GM23338 (cell line): ENCODE data around the gene THBS2. TPM values are rescaled to one million over a fixed set of nuclear protein-coding genes. Genes with fewer than 3 reads are reported as not detected.

Experiments used
- ATAC-seq: fragments of 200-7000 bp; cut with Tn5 transposase; 3 replicates; pipeline ENCODE4 v1.9.1; 2020
- DNase-seq: peaks from one replicate; pipeline ENCODE4 v3.0.0-alpha.2; 2015; ENCODE audit warnings: low spot score
- H2AFZ ChIP-seq: fragments of 200-600 bp; sonication (generic); 2 replicates; pipeline ENCODE4 v1.8.0; 2016; ENCODE audit warnings: antibody characterized with exemption, mild to moderate bottlenecking, moderate library complexity
- H3F3A ChIP-seq: fragments of 200-600 bp; sonication (generic); replicated peaks from 2 replicates; pipeline ENCODE4 v1.8.0; 2017; ENCODE audit warnings: antibody characterized with exemption, mixed run types, low read depth
- H3K27ac ChIP-seq: fragments of 200-600 bp; sonication (generic); 2 replicates; pipeline ENCODE4 v1.6.1; 2016; ENCODE audit warnings: low read depth
- H3K27me3 ChIP-seq: fragments of 200-600 bp; sonication (generic); 2 replicates; pipeline ENCODE4 v1.8.0; 2016; ENCODE audit warnings: mild to moderate bottlenecking, mixed run types, moderate library complexity; ENCODE audit not compliant: insufficient read depth
- H3K36me3 ChIP-seq: fragments of 200-600 bp; sonication (generic); 2 replicates; pipeline ENCODE4 v1.8.0; 2016; ENCODE audit warnings: mild to moderate bottlenecking; ENCODE audit not compliant: insufficient read depth
- H3K4me1 ChIP-seq: fragments of 200-600 bp; sonication (generic); 2 replicates; pipeline ENCODE4 v1.8.0; 2016; ENCODE audit warnings: mild to moderate bottlenecking, moderate library complexity; ENCODE audit not compliant: insufficient read depth
- H3K4me2 ChIP-seq: fragments of 200-600 bp; sonication (generic); 2 replicates; pipeline ENCODE4 v1.7.1; 2017; ENCODE audit warnings: mixed run types
- H3K4me3 ChIP-seq: fragments of 200-600 bp; sonication (generic); 2 replicates; pipeline ENCODE4 v1.6.1; 2016; ENCODE audit warnings: mixed run types
- H3K79me2 ChIP-seq: fragments of 200-600 bp; sonication (generic); replicated peaks from 2 replicates; pipeline ENCODE4 v1.8.0; 2017; ENCODE audit warnings: mild to moderate bottlenecking; ENCODE audit not compliant: insufficient read depth
- H3K9me2 ChIP-seq: fragments of 200-600 bp; sonication (generic); 2 replicates; pipeline ENCODE4 v1.8.0; 2017; ENCODE audit not compliant: insufficient read depth
- H4K20me1 ChIP-seq: fragments of 200-600 bp; sonication (generic); replicated peaks from 2 replicates; pipeline ENCODE4 v1.8.0; 2017; ENCODE audit warnings: mild to moderate bottlenecking; ENCODE audit not compliant: insufficient read depth
- H3K27ac Mint-ChIP-seq: 2 replicates; pipeline ENCODE4 v1.8.0; 2020; ENCODE audit warnings: inconsistent platforms, mild to moderate bottlenecking, moderate library complexity, mixed read lengths
- H3K27me3 Mint-ChIP-seq: 3 replicates; pipeline ENCODE4 v1.8.0; 2022; ENCODE audit warnings: low read depth, mild to moderate bottlenecking, moderate library complexity, mixed read lengths, inconsistent platforms; ENCODE audit not compliant: insufficient read depth, poor library complexity
- H3K36me3 Mint-ChIP-seq: 3 replicates; pipeline ENCODE4 v1.8.0; 2021; ENCODE audit warnings: low read depth, mild to moderate bottlenecking, inconsistent platforms, moderate library complexity, mixed read lengths
- H3K4me1 Mint-ChIP-seq: 3 replicates; pipeline ENCODE4 v1.8.0; 2020; ENCODE audit warnings: mild to moderate bottlenecking, inconsistent platforms, mixed read lengths
- H3K4me3 Mint-ChIP-seq: 3 replicates; pipeline ENCODE4 v1.8.0; 2021; ENCODE audit warnings: moderate library complexity, mild to moderate bottlenecking, inconsistent platforms, mixed read lengths
- H3K9me3 Mint-ChIP-seq: 3 replicates; pipeline ENCODE4 v1.8.0; 2020; ENCODE audit warnings: moderate library complexity, mild to moderate bottlenecking, inconsistent platforms, mixed read lengths
- CREB1 ChIP-seq: fragments of 250-450 bp; sonication (Bioruptor Pico); IDR thresholded peaks from 2 replicates; pipeline ENCODE4 v1.5.0; 2020; ENCODE audit warnings: low read depth, mild to moderate bottlenecking, moderate library complexity
- ETS1 ChIP-seq: IDR thresholded peaks from 2 replicates; pipeline ENCODE4 v1.6.1; 2016; ENCODE audit warnings: antibody characterized with exemption
- EZH2 ChIP-seq: fragments of 200-600 bp; sonication (generic); IDR thresholded peaks from one replicate; pipeline ENCODE4 v1.8.0; 2017; ENCODE audit warnings: antibody characterized with exemption, mild to moderate bottlenecking, low read depth; ENCODE audit not compliant: unreplicated experiment
- EZH2phosphoT487 ChIP-seq: fragments of 200-600 bp; sonication (generic); IDR thresholded peaks from one replicate; pipeline ENCODE4 v1.8.1; 2018; ENCODE audit warnings: antibody characterized with exemption; ENCODE audit not compliant: unreplicated experiment
- JUNB ChIP-seq: IDR thresholded peaks from one replicate; pipeline ENCODE4 v1.6.1; 2016; ENCODE audit warnings: antibody characterized with exemption; ENCODE audit not compliant: unreplicated experiment
- NANOG ChIP-seq: IDR thresholded peaks from 2 replicates; pipeline ENCODE4 v1.6.1; 2016; ENCODE audit warnings: antibody characterized with exemption, borderline replicate concordance
- POLR2AphosphoS5 ChIP-seq: IDR thresholded peaks from 2 replicates; pipeline ENCODE4 v1.6.1; 2016; ENCODE audit warnings: antibody characterized with exemption, low read depth
- STAT1 ChIP-seq: IDR thresholded peaks from one replicate; pipeline ENCODE4 v1.6.1; 2016; ENCODE audit warnings: antibody characterized with exemption; ENCODE audit not compliant: unreplicated experiment
- ZNF114 ChIP-seq: fragments of 250-450 bp; sonication (Bioruptor Pico); IDR thresholded peaks from 2 replicates; pipeline ENCODE4 v1.5.0; 2020; ENCODE audit warnings: mild to moderate bottlenecking, moderate library complexity
- ZNF331 ChIP-seq: fragments of 250-450 bp; sonication (Bioruptor Pico); IDR thresholded peaks from 2 replicates; pipeline ENCODE4 v1.5.0; 2020; ENCODE audit warnings: low read depth, mild to moderate bottlenecking, moderate library complexity
- ZNF462 ChIP-seq: fragments of 250-450 bp; sonication (Bioruptor Pico); IDR thresholded peaks from 2 replicates; pipeline ENCODE4 v1.5.0; 2020; ENCODE audit warnings: mild to moderate bottlenecking, moderate library complexity
- polyA plus RNA-seq: library from polyadenylated mRNA; unstranded; fragments of >200 nt; fragmentation: Nextera tagmentation; extraction: Ambion mirVana; gene quantifications from 2 replicates; pipeline ENCODE4 v1.2.1, GENCODE V29; 2016
- total RNA-seq: library from RNA; depleted of rRNA; stranded (reverse); fragments of >200 nt; shearing (Covaris generic); gene quantifications from 2 replicates; pipeline ENCODE4 v1.2.3, GENCODE V29; 2014
- TF ChIP-seq, protein P1 (sequence below): IDR thresholded peaks from one replicate; pipeline ENCODE4 v1.6.1; 2018; ENCODE audit warnings: antibody characterized with exemption; ENCODE audit not compliant: unreplicated experiment
- TF ChIP-seq, protein P2 (sequence below), 2 experiments: fragments of 200-600 bp in 1 of 2; sonication (generic) in 1 of 2; conservative IDR thresholded peaks; 2 replicates each; pipeline versions ENCODE4 v1.5.1 to v1.6.1; 2016 to 2017; ENCODE audit warnings: antibody characterized with exemption in 2 of 2, low read depth in 2 of 2, mild to moderate bottlenecking in 2 of 2, moderate library complexity in 1 of 2

The THBS2 gene
- total and polyA plus RNA-seq, 2 experiments from 2014 or later: 7.9 to 44.7 TPM

DNA sequence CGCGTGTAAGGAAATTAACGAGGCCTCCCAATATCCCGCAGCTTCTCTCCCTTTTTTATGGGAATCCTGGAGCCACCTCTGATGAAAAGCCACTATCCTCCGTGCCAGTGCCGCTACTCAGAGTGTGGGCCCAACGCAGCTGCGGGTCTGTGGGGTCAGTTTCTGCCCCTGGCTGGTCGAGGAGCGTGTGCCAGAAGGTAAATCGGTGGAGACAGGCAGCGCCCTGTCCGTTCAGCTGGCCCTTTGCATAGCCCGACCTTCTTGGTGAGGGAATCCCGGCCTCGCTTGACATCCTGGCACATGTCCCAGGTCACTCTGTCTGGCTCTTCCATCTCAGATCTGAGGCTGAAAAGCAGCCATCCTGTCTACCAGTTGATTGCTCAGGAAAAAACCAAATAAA is 4.6 kb downstream of the THBS2 start:
- no peak for TF ChIP-seq ZNF114 (CRISPR knock-in tag)
- no peak for TF ChIP-seq ZNF331
- no peak for TF ChIP-seq CREB1
- TF ChIP-seq EZH2phosphoT487: no peak
- TF ChIP-seq NANOG: no peak
- no peak for TF ChIP-seq EZH2
- TF ChIP-seq, protein P1, sequence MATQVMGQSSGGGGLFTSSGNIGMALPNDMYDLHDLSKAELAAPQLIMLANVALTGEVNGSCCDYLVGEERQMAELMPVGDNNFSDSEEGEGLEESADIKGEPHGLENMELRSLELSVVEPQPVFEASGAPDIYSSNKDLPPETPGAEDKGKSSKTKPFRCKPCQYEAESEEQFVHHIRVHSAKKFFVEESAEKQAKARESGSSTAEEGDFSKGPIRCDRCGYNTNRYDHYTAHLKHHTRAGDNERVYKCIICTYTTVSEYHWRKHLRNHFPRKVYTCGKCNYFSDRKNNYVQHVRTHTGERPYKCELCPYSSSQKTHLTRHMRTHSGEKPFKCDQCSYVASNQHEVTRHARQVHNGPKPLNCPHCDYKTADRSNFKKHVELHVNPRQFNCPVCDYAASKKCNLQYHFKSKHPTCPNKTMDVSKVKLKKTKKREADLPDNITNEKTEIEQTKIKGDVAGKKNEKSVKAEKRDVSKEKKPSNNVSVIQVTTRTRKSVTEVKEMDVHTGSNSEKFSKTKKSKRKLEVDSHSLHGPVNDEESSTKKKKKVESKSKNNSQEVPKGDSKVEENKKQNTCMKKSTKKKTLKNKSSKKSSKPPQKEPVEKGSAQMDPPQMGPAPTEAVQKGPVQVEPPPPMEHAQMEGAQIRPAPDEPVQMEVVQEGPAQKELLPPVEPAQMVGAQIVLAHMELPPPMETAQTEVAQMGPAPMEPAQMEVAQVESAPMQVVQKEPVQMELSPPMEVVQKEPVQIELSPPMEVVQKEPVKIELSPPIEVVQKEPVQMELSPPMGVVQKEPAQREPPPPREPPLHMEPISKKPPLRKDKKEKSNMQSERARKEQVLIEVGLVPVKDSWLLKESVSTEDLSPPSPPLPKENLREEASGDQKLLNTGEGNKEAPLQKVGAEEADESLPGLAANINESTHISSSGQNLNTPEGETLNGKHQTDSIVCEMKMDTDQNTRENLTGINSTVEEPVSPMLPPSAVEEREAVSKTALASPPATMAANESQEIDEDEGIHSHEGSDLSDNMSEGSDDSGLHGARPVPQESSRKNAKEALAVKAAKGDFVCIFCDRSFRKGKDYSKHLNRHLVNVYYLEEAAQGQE: no peak
- TF ChIP-seq, protein P2, sequence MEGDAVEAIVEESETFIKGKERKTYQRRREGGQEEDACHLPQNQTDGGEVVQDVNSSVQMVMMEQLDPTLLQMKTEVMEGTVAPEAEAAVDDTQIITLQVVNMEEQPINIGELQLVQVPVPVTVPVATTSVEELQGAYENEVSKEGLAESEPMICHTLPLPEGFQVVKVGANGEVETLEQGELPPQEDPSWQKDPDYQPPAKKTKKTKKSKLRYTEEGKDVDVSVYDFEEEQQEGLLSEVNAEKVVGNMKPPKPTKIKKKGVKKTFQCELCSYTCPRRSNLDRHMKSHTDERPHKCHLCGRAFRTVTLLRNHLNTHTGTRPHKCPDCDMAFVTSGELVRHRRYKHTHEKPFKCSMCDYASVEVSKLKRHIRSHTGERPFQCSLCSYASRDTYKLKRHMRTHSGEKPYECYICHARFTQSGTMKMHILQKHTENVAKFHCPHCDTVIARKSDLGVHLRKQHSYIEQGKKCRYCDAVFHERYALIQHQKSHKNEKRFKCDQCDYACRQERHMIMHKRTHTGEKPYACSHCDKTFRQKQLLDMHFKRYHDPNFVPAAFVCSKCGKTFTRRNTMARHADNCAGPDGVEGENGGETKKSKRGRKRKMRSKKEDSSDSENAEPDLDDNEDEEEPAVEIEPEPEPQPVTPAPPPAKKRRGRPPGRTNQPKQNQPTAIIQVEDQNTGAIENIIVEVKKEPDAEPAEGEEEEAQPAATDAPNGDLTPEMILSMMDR (conservative IDR thresholded peaks at IDR 0.05; ENCODE audit: low read depth in 2 of 2): no peak
- no peak for TF ChIP-seq STAT1
- no peak for TF ChIP-seq POLR2AphosphoS5
- no peak for TF ChIP-seq ETS1
- no peak for TF ChIP-seq ZNF462
- TF ChIP-seq JUNB: no peak
- no peaks in the 10 kb centered on the region; the same call in 1 of the 2 replicates for H4K20me1 ChIP-seq
- DNase-seq: no peak
- H3K9me3 Mint-ChIP-seq: peaks cover 5% of the 10 kb centered on the region
- peaks cover 51% of the 10 kb centered on the region for H3K36me3 Mint-ChIP-seq
- no peak overlapping the region for H3K27ac Mint-ChIP-seq
- ATAC-seq: no peak
- peaks cover 36% of the 10 kb centered on the region for H3K4me1 Mint-ChIP-seq
- peaks cover 6% of the 10 kb centered on the region; the same call in 1 of the 2 replicates for H3K9me2 ChIP-seq
- peaks cover 12% of the 10 kb centered on the region; the same call in 1 of the 2 replicates for H3K36me3 ChIP-seq
- H3K27me3 Mint-ChIP-seq: peaks cover 13% of the 10 kb centered on the region
- no peak overlapping the region for H3K4me3 ChIP-seq
- H3K27me3 ChIP-seq: peaks cover 11% of the 10 kb centered on the region; the same call in 1 of the 2 replicates
- H3K4me3 Mint-ChIP-seq: no peak overlapping the region
- no peak overlapping the region for H3K27ac ChIP-seq
- H3K4me1 ChIP-seq: peaks cover 19% of the 10 kb centered on the region
- H3F3A ChIP-seq: peaks cover 16% of the 10 kb centered on the region
- peaks cover 9% of the 10 kb centered on the region for H3K79me2 ChIP-seq
- H3K4me2 ChIP-seq: no peak overlapping the region
- H2AFZ ChIP-seq: no peak overlapping the region
